Testis (tissue), 3 donors: ENCODE data around the gene TNS3. TPM values are rescaled to one million over a fixed set of nuclear protein-coding genes. Genes with fewer than 3 reads are reported as not detected.

Experiments used
- DNase-seq: peaks from one replicate; pipeline ENCODE4 v3.0.0-alpha.2; 2019
- H3K27ac ChIP-seq, 2 donors: fragments of 200-600 bp; sonication (generic); one replicate each; pipeline ENCODE4 v1.5.1; 2019
- H3K27me3 ChIP-seq: fragments of 200-600 bp; sonication (generic); one replicate; pipeline ENCODE4 v1.5.1; 2019
- H3K36me3 ChIP-seq: fragments of 200-600 bp; sonication (generic); one replicate; pipeline ENCODE4 v1.5.1; 2017; ENCODE audit warnings: low read depth; ENCODE audit errors: missing control alignments
- H3K4me1 ChIP-seq: fragments of 200-600 bp; sonication (generic); one replicate; pipeline ENCODE4 v1.5.1; 2019
- H3K4me3 ChIP-seq, 2 donors: fragments of 200-600 bp; sonication (generic); one replicate each; pipeline ENCODE4 v1.5.1; 2017 to 2019
- H3K9me3 ChIP-seq: fragments of 200-600 bp; sonication (generic); one replicate; pipeline ENCODE4 v1.5.1; 2017
- CTCF ChIP-seq, 3 experiments: fragments of 450-650 bp in 2 of 3; fragments of 200-600 bp in 1 of 3; sonication (generic) in 1 of 3; IDR thresholded peaks; one replicate each; pipeline ENCODE4 v1.5.1; 2016 to 2019; ENCODE audit warnings: antibody characterized with exemption in 3 of 3, mild to moderate bottlenecking in 2 of 3, moderate library complexity in 1 of 3
- POLR2A ChIP-seq: fragments of 450-650 bp; IDR thresholded peaks from one replicate; pipeline ENCODE4 v1.6.1; 2017; ENCODE audit warnings: antibody characterized with exemption, mild to moderate bottlenecking, moderate library complexity
- WGBS, 2 donors: methylation state at CpG; one replicate each; pipeline ENCODE4 v1.1.5; 2018; 5-methylcytosine and 5-hydroxymethylcytosine counted together
- intact Hi-C: fragments of 100-400 bp; cut with DNase I; formaldehyde crosslinking; loops from one replicate; pipeline ENCODE4 v1.15.1; 2023; ENCODE audit warnings: low total_unique reads
- polyA plus RNA-seq: library from polyadenylated mRNA; stranded (reverse); fragments of 350-450 nt; fragmentation: Illumina TruSeq; extraction: RNeasy Lipid Tissue Mini Kit (QIAGEN cat#74804); gene quantifications from one replicate; pipeline ENCODE4 v1.2.3, GENCODE V29; 2014; ENCODE audit warnings: low read depth, low replicate concordance; ENCODE audit not compliant: insufficient read depth
- total RNA-seq, 2 donors: library from RNA; depleted of rRNA; stranded (reverse); fragments of >200 nt; gene quantifications; one replicate each; pipeline ENCODE4 v1.2.3, GENCODE V29; 2016

TNS3 gene
- total and polyA plus RNA-seq, 3 donors from 2014 or later: 28.5 to 93.5 (median 60.0) TPM

- WGBS, 2 donors: 91 to 92% methylated on average over 6 of the region's 6 CpGs
- no peak overlapping the region for H3K4me3 ChIP-seq
- no peaks in the 10 kb centered on the region for H3K36me3 ChIP-seq
- intact Hi-C loops: no loop called here
- H3K4me1 ChIP-seq: peaks cover 3% of the 10 kb centered on the region
- no peaks in the 10 kb centered on the region for H3K9me3 ChIP-seq
- DNase-seq: no peak
- H3K27ac ChIP-seq: no peak overlapping the region
- TF ChIP-seq CTCF (IDR thresholded peaks at IDR 0.05) (no peak), POLR2A (no peak)
- H3K27me3 ChIP-seq: no peaks in the 10 kb centered on the region
Measured at GRCh38 chr7:47347346-47347745, 234.6 kb downstream of the TNS3 start.

GRCh38 chr7:47346377-47346914 lies 235.5 kb downstream of the TNS3 start:
- no peaks in the 10 kb centered on the region for H3K36me3 ChIP-seq
- H3K9me3 ChIP-seq: no peaks in the 10 kb centered on the region
- no peaks in the 10 kb centered on the region for H3K27me3 ChIP-seq
- intact Hi-C loops: no loop called here
- no peak for DNase-seq
- 89 to 90% methylated on average over 5 to 7 of the region's 7 CpGs for WGBS, 2 donors
- peaks cover 3% of the 10 kb centered on the region for H3K4me1 ChIP-seq
- H3K4me3 ChIP-seq: no peak overlapping the region
- TF ChIP-seq CTCF (IDR thresholded peaks at IDR 0.05): no peak
- TF ChIP-seq POLR2A: no peak
- H3K27ac ChIP-seq: no peak overlapping the region

- WGBS, 2 donors: 90 to 96% methylated on average over 7 to 11 of the region's 11 CpGs
- TF ChIP-seq CTCF (IDR thresholded peaks at IDR 0.05): no peak
- TF ChIP-seq POLR2A: no peak
- DNase-seq: no peak
Measured at GRCh38 chr7:47345857-47346298, 236.0 kb downstream of the TNS3 start.

GRCh38 chr7:47344171-47344955 lies 237.5 kb downstream of the TNS3 start:
- Histone ChIP-seq H3K27ac (no peak overlapping the region), H3K27me3 (no peaks in the 10 kb centered on the region), H3K36me3 (no peaks in the 10 kb centered on the region), H3K4me3 (no peak overlapping the region), H3K9me3 (no peaks in the 10 kb centered on the region), H3K4me1 (peaks cover 2% of the 10 kb centered on the region)
- no peak for DNase-seq
- intact Hi-C loops: no loop called here
- TF ChIP-seq CTCF (IDR thresholded peaks at IDR 0.05): no peak
- TF ChIP-seq POLR2A: no peak
- 88 to 93% methylated on average over 29 to 32 of the region's 32 CpGs for WGBS, 2 donors

More at GRCh38 chr7:47345857-47346298, 236.0 kb downstream of the TNS3 start:
- H3K27ac ChIP-seq: no peak overlapping the region
- peaks cover 3% of the 10 kb centered on the region for H3K4me1 ChIP-seq
- no peaks in the 10 kb centered on the region for H3K36me3 ChIP-seq
- H3K9me3 ChIP-seq: no peaks in the 10 kb centered on the region
- no peak overlapping the region for H3K4me3 ChIP-seq
- intact Hi-C loops: no loop called here
- no peaks in the 10 kb centered on the region for H3K27me3 ChIP-seq
